ENCODE measurements around the gene COQ9.
"Not testable (repeated sequence)": the region's sequence is repeated elsewhere in the genome, so short reads cannot be mapped to it uniquely, and the experiment has no call there.

The COQ9 gene

DNA sequence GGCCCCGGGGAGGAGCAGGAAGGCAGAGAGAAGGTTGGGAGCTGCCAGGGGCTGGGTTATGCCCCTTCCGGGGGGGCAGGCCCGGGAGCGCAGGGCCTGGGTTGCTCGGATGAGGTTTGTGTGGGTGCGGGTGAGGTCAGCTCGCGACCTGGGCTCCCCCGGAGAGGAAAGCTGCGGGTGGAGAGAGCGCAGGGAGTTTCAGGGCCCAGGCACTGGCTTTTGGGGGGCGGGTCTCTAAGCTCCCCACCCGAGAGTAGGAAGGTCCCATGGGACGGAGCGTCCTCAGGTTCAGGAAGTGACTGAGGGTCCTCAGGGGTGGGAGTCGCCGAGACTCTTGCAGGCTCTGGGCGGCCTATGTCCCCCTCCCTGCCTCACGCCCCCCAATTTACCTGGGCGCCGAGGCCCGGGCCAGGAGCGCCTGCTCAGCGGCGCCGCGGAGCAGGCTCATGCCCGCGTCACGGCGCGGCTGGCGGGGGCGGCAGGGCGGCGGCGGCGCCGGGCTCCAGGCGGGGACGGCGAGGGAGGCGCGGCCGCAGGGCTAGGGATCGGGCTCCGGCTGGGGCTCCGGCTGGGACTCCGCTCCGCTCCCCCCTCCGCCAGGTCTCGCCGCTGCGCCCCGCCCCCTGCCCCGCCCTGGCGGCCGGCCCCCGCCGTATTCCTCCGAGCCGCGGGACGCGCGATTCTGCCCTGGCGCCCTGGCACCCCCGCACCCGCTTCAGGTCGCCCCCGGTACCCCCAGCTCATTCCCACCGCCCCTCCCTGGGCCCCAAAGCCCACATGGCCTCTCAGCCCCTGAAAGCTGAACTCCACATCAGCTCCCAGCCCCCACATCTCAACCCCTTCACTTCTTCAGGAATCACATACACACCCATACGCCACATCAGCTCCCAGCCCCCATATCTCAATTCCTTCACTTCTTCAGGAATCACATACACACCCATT is 38.9 kb downstream of the COQ9 start, which contains the start of gene DOK4:
Gene DOK4 (minus strand): TSS at position 578 of the 942 bp plus-strand sequence. CDS start 6,986 bp downstream, outside the sequence.
- DNase-seq = peak; percentile 73 to 75

DNA sequence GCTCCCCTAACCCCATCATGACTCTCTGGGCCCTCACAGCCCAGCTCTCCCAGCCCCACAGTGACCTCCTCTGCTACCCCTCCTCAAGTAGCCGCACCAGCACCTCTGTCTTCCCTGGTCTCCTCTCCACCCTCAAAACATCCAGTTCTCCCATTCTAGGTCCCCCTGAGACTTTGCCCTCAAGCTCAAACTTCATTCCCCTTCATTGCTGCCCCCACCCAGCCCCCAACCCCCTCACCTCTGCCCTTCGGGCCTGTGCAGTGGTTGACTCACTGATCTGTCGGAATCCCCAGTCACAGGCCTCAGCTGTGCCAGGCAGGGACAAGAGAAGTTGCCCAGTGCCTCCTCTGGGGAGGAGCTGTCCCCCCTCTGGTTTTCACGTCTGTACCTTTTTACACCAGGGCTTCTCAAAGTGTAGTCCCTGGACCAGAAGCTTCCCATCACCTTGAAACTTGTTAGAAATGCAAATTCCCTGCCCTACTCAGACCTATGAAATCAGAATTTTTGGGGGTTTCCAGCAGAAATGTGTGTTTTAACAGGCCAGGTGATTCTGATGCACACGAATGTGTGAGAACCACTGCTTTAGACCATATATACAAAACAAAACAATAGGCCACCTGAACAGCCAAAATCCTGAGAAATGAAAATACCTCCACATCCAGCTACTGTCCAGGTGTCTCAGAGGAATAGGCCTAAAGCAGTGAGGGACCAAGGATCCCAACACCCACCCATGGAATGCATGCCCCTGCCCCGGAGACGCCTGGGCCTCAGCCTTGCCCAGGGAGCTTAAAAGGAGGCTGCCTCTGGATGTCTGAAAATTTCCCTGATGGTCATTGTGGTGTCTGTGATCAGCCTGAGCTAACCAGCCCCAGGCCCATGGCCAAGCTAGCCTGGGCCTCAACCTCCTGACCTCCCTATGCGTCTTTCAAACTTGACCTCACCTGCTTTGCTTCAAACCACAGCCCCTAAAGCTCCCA is 39.9 kb downstream of the COQ9 start:
- DNase-seq = no peak

DNA sequence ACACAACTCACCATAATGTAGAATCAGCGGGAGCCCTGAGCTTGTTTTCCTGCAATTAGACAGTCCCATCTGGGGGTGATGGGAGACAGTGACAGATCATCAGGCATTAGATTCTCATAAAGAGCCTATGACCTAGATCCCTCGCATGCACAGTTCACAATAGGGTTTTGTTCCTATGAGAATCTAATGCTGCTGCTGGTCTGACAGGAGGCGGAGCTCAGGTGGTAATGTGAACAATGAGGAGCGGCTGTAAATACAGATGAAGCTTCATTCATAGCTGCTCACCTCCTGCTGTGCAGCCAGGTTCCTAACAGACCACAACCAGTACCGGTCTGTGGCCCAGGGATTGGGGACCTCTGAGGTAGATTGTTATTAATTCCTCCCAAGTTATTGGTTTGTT is 42.0 kb downstream of the COQ9 start:
- no peak for DNase-seq

GRCh38 chr16:57493767-57494166 is 46.5 kb downstream of the COQ9 start:
- no peak for DNase-seq

GRCh38 chr16:57497121-57497520 is 49.8 kb downstream of the COQ9 start:
- no peak for DNase-seq

DNA sequence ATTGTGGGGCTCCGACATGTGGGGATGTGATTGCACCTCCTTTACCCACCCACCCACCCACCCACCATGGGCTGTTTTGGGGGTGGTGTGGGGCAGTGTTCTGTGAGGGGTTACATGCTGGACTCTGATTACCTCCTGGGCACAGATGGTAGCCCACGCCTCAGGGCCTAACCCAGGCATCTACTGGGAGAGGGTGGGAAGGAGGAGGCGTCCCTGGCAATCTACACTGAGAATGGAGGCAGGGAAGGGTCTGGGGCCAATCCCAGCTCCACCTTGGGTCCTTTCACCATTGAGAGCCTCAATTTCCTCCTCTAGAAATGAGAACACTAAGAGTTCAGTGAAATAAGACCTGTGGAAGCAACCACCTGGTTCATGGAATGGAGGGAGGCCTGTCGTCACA is 50.8 kb downstream of the COQ9 start:
- DNase-seq = no peak

DNA sequence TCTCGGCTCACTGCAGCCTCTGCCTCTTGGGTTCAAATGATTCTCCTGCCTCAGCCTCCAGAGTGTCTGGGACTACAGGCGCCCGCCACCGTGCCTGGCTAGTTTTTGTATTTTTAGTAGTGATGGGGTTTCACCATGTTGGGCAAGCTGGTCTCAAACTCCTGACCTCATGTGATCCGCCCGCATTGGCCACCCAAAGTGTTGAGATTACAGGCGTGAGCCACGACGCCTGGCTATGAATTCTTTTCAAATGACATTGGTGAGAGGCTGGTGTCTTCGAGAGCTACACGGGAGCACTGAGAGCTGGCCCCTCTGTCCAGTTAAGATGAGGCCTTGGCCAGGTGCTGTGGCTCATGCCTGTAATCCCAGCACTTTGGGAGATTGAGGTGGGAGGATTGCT is 52.7 kb downstream of the COQ9 start:
- not testable (repeated sequence) for DNase-seq

GRCh38 chr16:57500578-57501111 is 53.4 kb downstream of the COQ9 start:
- DNase-seq = no peak

GRCh38 chr16:57501492-57501891 is 54.2 kb downstream of the COQ9 start:
- DNase-seq = no peak

GRCh38 chr16:57502048-57502775 is 54.9 kb downstream of the COQ9 start:
- DNase-seq = no peak

DNA sequence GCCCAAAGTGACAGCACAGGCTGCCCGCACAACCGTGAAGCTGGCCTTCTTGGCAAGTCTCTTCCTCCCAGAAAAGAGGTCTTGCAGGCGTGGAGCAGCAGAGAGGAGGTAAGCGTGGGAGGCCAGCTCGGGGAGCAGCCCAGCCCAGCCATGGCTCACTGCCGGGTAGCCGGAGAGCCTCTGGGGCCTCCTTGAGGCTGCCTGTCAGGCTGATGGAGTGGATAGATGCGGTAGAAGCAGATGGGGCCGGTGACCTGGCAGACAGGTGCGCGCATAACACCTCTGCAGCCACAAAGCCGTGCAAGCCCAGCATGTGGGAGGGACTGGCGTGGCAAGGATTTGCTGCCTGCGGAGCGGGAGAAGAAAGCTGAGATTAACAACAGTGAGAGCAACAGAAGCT is 56.1 kb downstream of the COQ9 start:
- DNase-seq = no peak

DNA sequence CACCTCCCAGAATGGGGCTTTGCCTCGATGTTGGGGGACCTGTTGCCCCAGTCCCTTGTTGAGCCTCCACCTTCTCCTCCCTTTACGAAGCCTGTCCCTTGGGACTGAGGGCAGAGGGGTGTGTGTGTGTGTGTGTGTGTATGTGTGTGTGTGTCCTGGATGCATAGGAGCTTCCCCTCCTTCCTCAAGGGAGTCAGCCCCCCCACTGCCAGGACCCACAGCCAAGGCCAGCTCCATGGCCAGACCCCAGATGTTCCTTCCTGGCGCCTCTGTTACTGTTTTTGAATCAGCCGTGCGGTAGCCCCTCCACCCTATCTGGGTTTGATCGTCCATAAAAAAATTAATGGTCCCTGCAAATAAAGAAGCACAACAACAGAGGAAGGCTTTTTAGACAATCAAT is 56.7 kb downstream of the COQ9 start:
- DNase-seq = no peak

GRCh38 chr16:57504491-57504890 is 57.2 kb downstream of the COQ9 start:
- DNase-seq = no peak

GRCh38 chr16:57505169-57505568 is 57.9 kb downstream of the COQ9 start:
- no peak for DNase-seq

DNA sequence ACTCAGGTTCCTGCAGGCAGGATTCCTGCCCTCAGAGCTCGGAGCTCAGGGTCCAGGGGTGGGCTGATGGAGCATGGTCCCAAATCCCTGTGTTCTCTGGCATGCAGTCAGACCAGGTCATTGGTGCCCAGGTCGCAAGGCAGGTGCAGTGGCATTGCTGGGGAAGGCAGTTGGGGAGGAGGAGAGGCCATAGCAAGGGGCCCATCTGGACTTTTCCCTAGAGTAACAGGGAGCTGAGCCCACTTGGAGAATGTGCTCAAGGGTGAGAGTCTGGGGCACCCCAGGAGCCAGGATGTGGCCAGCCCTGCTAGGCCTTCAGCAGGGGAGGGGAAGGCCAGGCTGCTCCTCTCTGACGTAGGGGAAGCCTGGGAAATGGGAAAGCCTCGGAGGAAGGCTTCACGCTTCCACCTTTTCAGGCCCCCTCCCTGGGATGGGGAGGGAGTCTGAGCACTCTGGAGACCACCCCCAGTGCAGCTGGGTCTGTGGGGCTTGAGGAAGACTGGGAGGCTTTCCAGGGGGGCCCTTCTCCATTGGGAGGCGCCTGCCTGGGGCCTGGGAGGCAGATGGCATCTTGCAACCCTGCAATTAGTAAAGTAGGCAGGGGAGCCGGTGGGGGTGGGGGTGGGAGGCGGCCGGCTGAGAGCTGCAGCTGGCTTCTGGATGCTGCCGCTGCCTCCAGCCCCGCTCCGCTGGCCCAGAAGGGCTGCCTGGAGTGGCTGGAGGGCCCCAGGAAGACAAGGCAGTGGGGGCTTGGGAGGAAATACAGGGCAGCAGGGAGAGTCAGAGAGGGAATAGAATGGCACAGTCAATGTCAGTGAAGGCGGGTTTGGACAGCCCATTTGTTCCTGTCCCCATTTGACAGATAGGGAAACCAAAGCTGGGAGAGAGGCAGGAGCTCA is 60.1 kb downstream of the COQ9 start:
- no peak for DNase-seq

GRCh38 chr16:57508035-57508425 is 60.8 kb downstream of the COQ9 start:
- no peak for DNase-seq

DNA sequence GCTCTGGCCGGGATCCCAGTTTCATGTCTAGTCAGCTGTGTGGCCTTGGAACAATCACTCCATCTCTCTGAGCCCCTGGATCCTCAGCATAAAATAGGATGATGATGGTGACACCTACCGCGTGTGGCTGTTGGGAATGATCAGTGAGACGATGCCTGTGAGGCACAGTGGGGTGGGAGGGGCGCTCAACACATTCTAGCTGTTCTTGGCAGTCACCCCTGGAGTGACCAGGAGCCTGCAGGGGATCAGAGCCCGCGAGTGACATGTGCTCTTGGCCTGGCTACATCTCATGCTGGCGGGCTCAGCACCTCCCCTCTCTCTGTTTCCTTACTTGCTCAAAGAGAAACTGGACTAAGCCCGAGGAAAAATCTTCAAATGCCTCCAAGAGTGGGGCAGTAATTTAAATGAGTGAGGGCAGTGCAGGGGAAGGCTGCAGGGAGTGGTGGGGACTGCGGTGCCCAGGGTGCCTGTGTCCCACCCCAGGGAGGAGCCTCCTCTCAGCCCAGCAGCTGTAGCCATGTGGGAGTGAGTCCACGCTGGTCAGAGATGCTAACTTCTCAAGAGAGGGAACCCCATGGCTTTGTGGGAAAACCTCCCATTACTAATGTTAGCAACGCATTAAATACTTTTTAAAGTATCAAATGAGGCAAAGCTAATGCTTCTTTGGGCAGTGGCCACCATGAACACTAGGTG is 62.1 kb downstream of the COQ9 start:
- DNase-seq = no peak

DNA sequence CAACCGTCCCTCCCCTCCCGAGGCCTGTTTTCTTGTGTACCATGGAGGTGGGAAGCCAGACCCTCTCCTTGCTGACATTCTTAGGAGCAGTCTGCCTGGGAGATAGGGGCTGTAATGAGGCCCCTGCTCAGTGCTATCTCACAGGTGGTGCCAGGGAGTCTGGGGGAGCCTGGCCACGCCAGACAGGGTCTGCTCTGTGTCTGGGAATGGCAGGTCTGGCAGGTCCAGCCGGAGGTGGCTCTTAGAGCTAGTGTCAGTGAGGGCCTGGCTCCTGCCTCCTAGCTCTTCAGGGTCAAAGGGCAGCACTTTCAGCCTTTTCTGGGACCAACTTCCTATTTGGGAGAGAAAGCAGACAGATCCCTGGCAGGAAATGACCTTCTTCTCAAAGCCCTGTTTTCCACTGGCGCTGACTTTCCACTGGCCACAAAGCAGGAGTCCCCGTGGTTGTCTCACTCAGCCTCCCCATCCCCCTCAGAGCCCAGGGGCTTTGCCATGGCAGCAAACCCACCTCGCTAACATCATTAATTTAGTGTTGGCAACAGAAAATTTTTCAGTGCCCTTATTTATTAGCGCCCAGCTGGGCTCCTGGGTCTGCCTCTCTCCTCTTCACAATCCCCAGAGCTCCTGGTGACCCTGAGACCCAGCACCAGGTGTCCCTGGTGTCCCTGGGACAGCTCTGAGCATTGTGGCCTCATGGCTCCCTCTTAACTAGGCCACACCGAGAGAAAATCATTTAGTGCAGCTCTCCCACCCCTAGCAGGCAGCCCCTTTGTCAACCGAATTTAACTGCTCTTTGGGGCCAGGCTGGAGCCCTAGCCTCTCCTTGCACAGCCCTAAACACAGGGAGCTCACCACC is 63.0 kb downstream of the COQ9 start:
- DNase-seq = no peak
